Liver (tissue), 9 donors: ENCODE measurements around the gene TM9SF3. TPM values are rescaled to one million over a fixed set of nuclear protein-coding genes. Genes with fewer than 3 reads are reported as not detected.

Source experiments
- DNase-seq: peaks from one replicate; pipeline ENCODE4 v3.0.0-alpha.2; 2017; ENCODE audit warnings: low spot score
- H3K27ac ChIP-seq, 2 donors: one replicate each; pipeline ENCODE4 v1.7.0; 2013; ENCODE audit warnings: inconsistent platforms in 2 of 2, low read length in 2 of 2, control low read depth in 1 of 2, low read depth in 1 of 2, mild to moderate bottlenecking in 1 of 2
- H3K27me3 ChIP-seq, 4 donors: one replicate each; pipeline versions ENCODE4 v1.6.1 to v1.7.0; 2013; ENCODE audit warnings: low read length in 3 of 4, inconsistent platforms in 1 of 4, mild to moderate bottlenecking in 1 of 4, moderate library complexity in 1 of 4; ENCODE audit not compliant: control insufficient read depth in 4 of 4, insufficient read depth in 4 of 4
- H3K36me3 ChIP-seq, 4 donors: one replicate each; pipeline versions ENCODE4 v1.6.1 to v1.7.0; 2013; ENCODE audit warnings: low read length in 3 of 4, mild to moderate bottlenecking in 3 of 4, low read depth in 1 of 4, moderate library complexity in 1 of 4; ENCODE audit not compliant: control insufficient read depth in 4 of 4, insufficient read depth in 3 of 4
- H3K4me1 ChIP-seq, 4 donors: one replicate each; pipeline versions ENCODE4 v1.6.1 to v1.7.0; 2013; ENCODE audit warnings: low read length in 3 of 4, mild to moderate bottlenecking in 3 of 4, moderate library complexity in 1 of 4; ENCODE audit not compliant: control insufficient read depth in 4 of 4, insufficient read depth in 4 of 4
- H3K4me3 ChIP-seq, 3 donors: one replicate each; pipeline versions ENCODE4 v1.6.1 to v1.7.0; 2013; ENCODE audit warnings: low read length in 3 of 3, control low read depth in 1 of 3, low read depth in 1 of 3, mild to moderate bottlenecking in 1 of 3
- H3K9ac ChIP-seq, 2 donors: one replicate each; pipeline ENCODE4 v1.7.0; 2013; ENCODE audit warnings: low read length in 2 of 2, mild to moderate bottlenecking in 2 of 2, moderate library complexity in 2 of 2, control low read depth in 1 of 2, low read depth in 1 of 2
- H3K9me3 ChIP-seq, 4 donors: one replicate each; pipeline versions ENCODE4 v1.6.1 to v1.7.0; 2013; ENCODE audit warnings: low read length in 3 of 4; ENCODE audit not compliant: control insufficient read depth in 4 of 4
- EGR1 ChIP-seq, 2 donors: IDR thresholded peaks; 2 replicates each; pipeline ENCODE4 v1.6.1; 2016 to 2018; ENCODE audit warnings: antibody characterized with exemption in 2 of 2, low read depth in 2 of 2
- FOXA1 ChIP-seq: IDR thresholded peaks from 2 replicates; pipeline ENCODE4 v1.6.1; 2016; ENCODE audit warnings: antibody characterized with exemption
- FOXA2 ChIP-seq: IDR thresholded peaks from 2 replicates; pipeline ENCODE4 v1.6.1; 2016; ENCODE audit warnings: antibody characterized with exemption
- HNF4A ChIP-seq, 2 donors: conservative IDR thresholded peaks; 2 replicates each; pipeline ENCODE4 v1.6.1; 2016; ENCODE audit warnings: antibody characterized with exemption in 2 of 2, mild to moderate bottlenecking in 2 of 2
- JUND ChIP-seq, 2 donors: IDR thresholded peaks; 2 replicates each; pipeline ENCODE4 v1.6.1; 2016; ENCODE audit warnings: antibody characterized with exemption in 2 of 2
- NR2F2 ChIP-seq: IDR thresholded peaks from 2 replicates; pipeline ENCODE4 v1.6.1; 2016; ENCODE audit warnings: antibody characterized with exemption
- RAD21 ChIP-seq, 2 donors: IDR thresholded peaks; 2 replicates each; pipeline ENCODE4 v1.6.1; 2016; ENCODE audit warnings: antibody characterized with exemption in 2 of 2, mild to moderate bottlenecking in 2 of 2
- RXRA ChIP-seq, 2 donors: IDR thresholded peaks; 2 replicates each; pipeline ENCODE4 v1.6.1; 2017 to 2018; ENCODE audit warnings: antibody characterized with exemption in 2 of 2, mild to moderate bottlenecking in 1 of 2
- SP1 ChIP-seq: IDR thresholded peaks from 2 replicates; pipeline ENCODE4 v1.6.1; 2018; ENCODE audit warnings: antibody characterized with exemption, mild to moderate bottlenecking
- TAF1 ChIP-seq: conservative IDR thresholded peaks from 2 replicates; pipeline ENCODE4 v1.6.1; 2016; ENCODE audit warnings: antibody characterized with exemption, mild to moderate bottlenecking
- YY1 ChIP-seq: IDR thresholded peaks from 2 replicates; pipeline ENCODE4 v1.6.1; 2016; ENCODE audit warnings: antibody characterized with exemption, mild to moderate bottlenecking
- WGBS: extraction: QIAGEN DNeasy Blood & Tissue Kit; methylation state at CpG from one replicate; pipeline ENCODE4 v1.1.7; 2013; 5-methylcytosine and 5-hydroxymethylcytosine counted together
- polyA plus RNA-seq, 2 donors: library from polyadenylated mRNA; stranded (reverse) in 1 of 2; unstranded in 1 of 2; fragments of 200-250 nt in 1 of 2; fragments of >200 nt in 1 of 2; fragmentation: Nextera tagmentation in 1 of 2; extraction: Ambion mirVana in 1 of 2; gene quantifications; one replicate each; pipeline versions ENCODE4 v1.2.1 to v1.2.3, GENCODE V29; 2013 to 2015
- total RNA-seq, 2 donors: library from RNA; depleted of rRNA; stranded (reverse); fragments of >200 nt; gene quantifications; one replicate each; pipeline ENCODE4 v1.2.3, GENCODE V29; 2014
- TF ChIP-seq, protein P1 (sequence below): IDR thresholded peaks from 2 replicates; pipeline ENCODE4 v1.6.1; 2016; ENCODE audit warnings: antibody characterized with exemption, mild to moderate bottlenecking
- TF ChIP-seq, protein P2 (sequence below): fragments of 150-350 bp; IDR thresholded peaks from 2 replicates; pipeline ENCODE4 v1.5.1; 2017; ENCODE audit warnings: improper control_type of control experiment, low read depth, low read length; ENCODE audit not compliant: missing input control
- TF ChIP-seq, protein P3 (sequence below): IDR thresholded peaks from 2 replicates; pipeline ENCODE4 v1.6.1; 2016; ENCODE audit warnings: antibody characterized with exemption
- TF ChIP-seq, protein P4 (sequence below): IDR thresholded peaks from 2 replicates; pipeline ENCODE4 v1.6.1; 2016; ENCODE audit warnings: antibody characterized with exemption
- donor health status: healthy.
- donor health status: healthy.
- donor health status: healthy.
- donor health status: healthy.
- donor health status: healthy.

Gene TM9SF3
- total and polyA plus RNA-seq, 4 donors = 20.5 to 115 (median 55.4) TPM

DNA sequence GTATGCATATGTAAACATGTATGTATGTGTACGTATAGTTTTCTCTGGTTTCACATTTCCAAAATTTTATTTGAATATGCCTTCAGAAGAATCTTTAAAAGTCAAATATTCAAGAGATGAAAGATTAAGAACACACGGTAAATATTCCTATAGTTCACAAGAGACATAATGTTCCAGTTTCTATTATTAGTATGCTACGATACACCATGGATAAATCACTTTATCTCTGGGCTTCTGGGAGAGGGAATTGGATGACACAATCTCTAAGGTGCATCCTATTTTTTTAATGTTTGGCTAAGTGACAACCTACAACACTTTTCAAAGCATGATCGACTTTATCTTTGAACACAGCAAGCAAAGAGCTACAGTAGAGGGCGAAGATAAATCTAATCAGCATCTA, 13.8 kb downstream of the TM9SF3 start:
- no peak overlapping the region for H3K27ac ChIP-seq
- H3K4me1 ChIP-seq = peaks cover 6 to 36% (median 17%) of the 10 kb centered on the region in 4 donors
- no peak for DNase-seq
- H3K9ac ChIP-seq = no peak overlapping the region
- TF ChIP-seq, protein P1, sequence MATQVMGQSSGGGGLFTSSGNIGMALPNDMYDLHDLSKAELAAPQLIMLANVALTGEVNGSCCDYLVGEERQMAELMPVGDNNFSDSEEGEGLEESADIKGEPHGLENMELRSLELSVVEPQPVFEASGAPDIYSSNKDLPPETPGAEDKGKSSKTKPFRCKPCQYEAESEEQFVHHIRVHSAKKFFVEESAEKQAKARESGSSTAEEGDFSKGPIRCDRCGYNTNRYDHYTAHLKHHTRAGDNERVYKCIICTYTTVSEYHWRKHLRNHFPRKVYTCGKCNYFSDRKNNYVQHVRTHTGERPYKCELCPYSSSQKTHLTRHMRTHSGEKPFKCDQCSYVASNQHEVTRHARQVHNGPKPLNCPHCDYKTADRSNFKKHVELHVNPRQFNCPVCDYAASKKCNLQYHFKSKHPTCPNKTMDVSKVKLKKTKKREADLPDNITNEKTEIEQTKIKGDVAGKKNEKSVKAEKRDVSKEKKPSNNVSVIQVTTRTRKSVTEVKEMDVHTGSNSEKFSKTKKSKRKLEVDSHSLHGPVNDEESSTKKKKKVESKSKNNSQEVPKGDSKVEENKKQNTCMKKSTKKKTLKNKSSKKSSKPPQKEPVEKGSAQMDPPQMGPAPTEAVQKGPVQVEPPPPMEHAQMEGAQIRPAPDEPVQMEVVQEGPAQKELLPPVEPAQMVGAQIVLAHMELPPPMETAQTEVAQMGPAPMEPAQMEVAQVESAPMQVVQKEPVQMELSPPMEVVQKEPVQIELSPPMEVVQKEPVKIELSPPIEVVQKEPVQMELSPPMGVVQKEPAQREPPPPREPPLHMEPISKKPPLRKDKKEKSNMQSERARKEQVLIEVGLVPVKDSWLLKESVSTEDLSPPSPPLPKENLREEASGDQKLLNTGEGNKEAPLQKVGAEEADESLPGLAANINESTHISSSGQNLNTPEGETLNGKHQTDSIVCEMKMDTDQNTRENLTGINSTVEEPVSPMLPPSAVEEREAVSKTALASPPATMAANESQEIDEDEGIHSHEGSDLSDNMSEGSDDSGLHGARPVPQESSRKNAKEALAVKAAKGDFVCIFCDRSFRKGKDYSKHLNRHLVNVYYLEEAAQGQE = no peak
- TF ChIP-seq YY1 (no peak), RXRA (IDR thresholded peaks at IDR 0.05) (no peak), RAD21 (IDR thresholded peaks at IDR 0.05) (no peak), FOXA2 (no peak), TAF1 (no peak), JUND (IDR thresholded peaks at IDR 0.05) (no peak), NR2F2 (no peak)
- WGBS = 81% methylated on average over 5 of the region's 5 CpGs
- H3K4me3 ChIP-seq = no peak overlapping the region
- H3K9me3 ChIP-seq = no peaks in the 10 kb centered on the region
- H3K36me3 ChIP-seq = peaks cover 0 to 9% (median 2%) of the 10 kb centered on the region in 4 donors
- no peaks in the 10 kb centered on the region for H3K27me3 ChIP-seq

DNA sequence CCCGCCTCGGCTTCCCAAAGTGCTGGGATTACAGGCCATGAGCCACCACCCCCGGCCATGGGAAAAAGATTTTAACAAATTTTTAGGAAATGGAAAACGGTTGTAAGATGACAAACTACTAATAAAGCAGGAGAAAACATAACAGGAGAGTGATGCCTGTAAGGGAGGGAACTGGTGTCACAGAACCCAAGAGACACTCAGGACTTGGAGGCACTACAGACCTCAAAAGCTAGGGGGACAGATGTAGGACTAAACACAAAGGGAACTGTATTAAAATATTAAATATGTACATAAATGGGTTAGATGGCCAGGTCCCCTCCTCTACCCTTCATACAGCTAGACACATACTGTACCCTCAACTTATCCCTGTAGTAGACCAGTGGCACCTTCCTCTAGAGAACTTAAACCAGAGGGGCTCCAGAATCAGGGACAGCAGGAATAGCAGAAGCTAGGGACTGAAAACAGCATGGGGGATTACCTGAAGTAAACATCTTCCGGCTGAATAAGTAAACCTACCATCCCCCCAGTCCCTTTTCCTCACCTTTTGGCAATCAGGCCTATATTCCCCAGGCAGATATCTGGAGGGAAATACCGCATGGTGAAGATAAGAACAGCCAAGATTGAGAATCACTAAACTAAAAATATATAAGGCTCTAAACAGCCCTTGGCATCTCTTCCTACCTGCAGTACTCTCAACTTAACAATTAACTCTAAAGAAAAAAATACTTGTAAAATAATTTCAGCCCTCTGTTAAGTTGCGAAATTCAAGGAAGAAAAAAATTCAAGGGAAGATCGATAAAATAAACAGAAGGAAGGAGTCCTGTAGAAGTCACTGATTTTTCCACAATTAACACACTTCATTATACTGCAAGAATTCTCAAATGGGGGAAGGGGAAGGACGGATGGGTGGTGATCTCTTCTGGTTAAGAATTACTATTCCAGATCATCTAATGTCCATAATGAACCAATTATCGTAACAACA, 15.5 kb downstream of the TM9SF3 start:
- Histone ChIP-seq H3K9me3 (no peaks in the 10 kb centered on the region), H3K9ac (no peak overlapping the region), H3K36me3 (peaks cover 0 to 5% (median 3%) of the 10 kb centered on the region in 4 donors), H3K27me3 (no peaks in the 10 kb centered on the region), H3K27ac (no peak overlapping the region), H3K4me1 (peaks cover 6 to 24% (median 14%) of the 10 kb centered on the region in 4 donors), H3K4me3 (no peak overlapping the region)
- WGBS = 89% methylated on average over 10 of the region's 10 CpGs
- TF ChIP-seq TAF1 = no peak
- no peak for TF ChIP-seq FOXA2
- TF ChIP-seq SP1 = no peak
- DNase-seq = no peak

DNA sequence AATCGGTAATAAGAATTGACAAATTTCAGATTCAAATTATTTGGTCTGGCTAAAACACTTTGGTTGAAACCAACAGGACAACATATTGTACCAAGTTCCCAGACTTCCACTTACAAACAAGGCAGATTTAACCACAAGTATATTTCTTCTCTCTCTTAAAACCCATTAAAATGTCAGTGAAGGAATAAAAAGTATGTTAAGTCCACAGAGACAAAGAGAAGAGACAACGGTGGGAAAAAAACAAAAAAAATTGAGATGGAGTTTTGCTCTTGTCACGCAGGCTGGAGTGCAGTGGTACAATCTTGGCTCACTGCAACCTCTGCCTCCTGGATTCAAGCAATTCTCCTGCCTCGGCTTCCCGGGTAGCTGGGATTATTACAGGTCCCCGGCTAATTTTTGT, 16.3 kb downstream of the TM9SF3 start:
- WGBS = 94% methylated on average over 6 of the region's 6 CpGs
- Histone ChIP-seq H3K9me3 (no peaks in the 10 kb centered on the region), H3K36me3 (peaks cover 0 to 4% (median 3%) of the 10 kb centered on the region in 4 donors), H3K4me1 (peaks cover 6 to 24% (median 14%) of the 10 kb centered on the region in 4 donors), H3K27me3 (no peaks in the 10 kb centered on the region), H3K4me3 (no peak overlapping the region), H3K27ac (no peak overlapping the region), H3K9ac (no peak overlapping the region)
- no peak for DNase-seq
- TF ChIP-seq RAD21 (IDR thresholded peaks at IDR 0.05) (no peak), YY1 (no peak), NR2F2 (no peak), EGR1 (IDR thresholded peaks at IDR 0.05; ENCODE audit: low read depth in 2 of 2) (no peak), FOXA1 (no peak), HNF4A (conservative IDR thresholded peaks at IDR 0.05) (no peak), FOXA2 (no peak)
- TF ChIP-seq, protein P2, sequence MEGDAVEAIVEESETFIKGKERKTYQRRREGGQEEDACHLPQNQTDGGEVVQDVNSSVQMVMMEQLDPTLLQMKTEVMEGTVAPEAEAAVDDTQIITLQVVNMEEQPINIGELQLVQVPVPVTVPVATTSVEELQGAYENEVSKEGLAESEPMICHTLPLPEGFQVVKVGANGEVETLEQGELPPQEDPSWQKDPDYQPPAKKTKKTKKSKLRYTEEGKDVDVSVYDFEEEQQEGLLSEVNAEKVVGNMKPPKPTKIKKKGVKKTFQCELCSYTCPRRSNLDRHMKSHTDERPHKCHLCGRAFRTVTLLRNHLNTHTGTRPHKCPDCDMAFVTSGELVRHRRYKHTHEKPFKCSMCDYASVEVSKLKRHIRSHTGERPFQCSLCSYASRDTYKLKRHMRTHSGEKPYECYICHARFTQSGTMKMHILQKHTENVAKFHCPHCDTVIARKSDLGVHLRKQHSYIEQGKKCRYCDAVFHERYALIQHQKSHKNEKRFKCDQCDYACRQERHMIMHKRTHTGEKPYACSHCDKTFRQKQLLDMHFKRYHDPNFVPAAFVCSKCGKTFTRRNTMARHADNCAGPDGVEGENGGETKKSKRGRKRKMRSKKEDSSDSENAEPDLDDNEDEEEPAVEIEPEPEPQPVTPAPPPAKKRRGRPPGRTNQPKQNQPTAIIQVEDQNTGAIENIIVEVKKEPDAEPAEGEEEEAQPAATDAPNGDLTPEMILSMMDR = no peak
- TF ChIP-seq, protein P3, sequence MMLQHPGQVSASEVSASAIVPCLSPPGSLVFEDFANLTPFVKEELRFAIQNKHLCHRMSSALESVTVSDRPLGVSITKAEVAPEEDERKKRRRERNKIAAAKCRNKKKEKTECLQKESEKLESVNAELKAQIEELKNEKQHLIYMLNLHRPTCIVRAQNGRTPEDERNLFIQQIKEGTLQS = no peak
- TF ChIP-seq, protein P4, sequence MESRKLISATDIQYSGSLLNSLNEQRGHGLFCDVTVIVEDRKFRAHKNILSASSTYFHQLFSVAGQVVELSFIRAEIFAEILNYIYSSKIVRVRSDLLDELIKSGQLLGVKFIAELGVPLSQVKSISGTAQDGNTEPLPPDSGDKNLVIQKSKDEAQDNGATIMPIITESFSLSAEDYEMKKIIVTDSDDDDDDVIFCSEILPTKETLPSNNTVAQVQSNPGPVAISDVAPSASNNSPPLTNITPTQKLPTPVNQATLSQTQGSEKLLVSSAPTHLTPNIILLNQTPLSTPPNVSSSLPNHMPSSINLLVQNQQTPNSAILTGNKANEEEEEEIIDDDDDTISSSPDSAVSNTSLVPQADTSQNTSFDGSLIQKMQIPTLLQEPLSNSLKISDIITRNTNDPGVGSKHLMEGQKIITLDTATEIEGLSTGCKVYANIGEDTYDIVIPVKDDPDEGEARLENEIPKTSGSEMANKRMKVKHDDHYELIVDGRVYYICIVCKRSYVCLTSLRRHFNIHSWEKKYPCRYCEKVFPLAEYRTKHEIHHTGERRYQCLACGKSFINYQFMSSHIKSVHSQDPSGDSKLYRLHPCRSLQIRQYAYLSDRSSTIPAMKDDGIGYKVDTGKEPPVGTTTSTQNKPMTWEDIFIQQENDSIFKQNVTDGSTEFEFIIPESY = no peak
- TF ChIP-seq, protein P1 = no peak
